H1 (cell line): ENCODE data around the gene MAP2K2. TPM values are rescaled to one million over a fixed set of nuclear protein-coding genes. Genes with fewer than 3 reads are reported as not detected.

Source experiments
- CEBPB ChIP-seq: IDR thresholded peaks from 2 replicates; pipeline ENCODE4 v1.6.1; 2012; ENCODE audit warnings: low read depth, low read length
- TEAD4 ChIP-seq: IDR thresholded peaks from 2 replicates; pipeline ENCODE4 v1.6.1; 2012; ENCODE audit warnings: low read depth, low read length, inconsistent platforms, mixed read lengths
- polyA plus RNA-seq, 7 experiments: library from polyadenylated mRNA; depleted of rRNA in 3 of 7; stranded (reverse) in 5 of 7; unstranded in 2 of 7; fragments of >200 nt in 5 of 7; fragments of 200-250 nt in 2 of 7; gene quantifications; 1 replicate in 5 of 7; 2 replicates in 1 of 7; 4 replicates in 1 of 7; pipeline versions ENCODE4 v1.2.1 to v1.2.3, GENCODE V29; 2011 to 2013; ENCODE audit warnings: missing spikeins in 2 of 7, mixed read lengths in 2 of 7
- total RNA-seq: library from RNA; stranded (reverse); fragmentation: NEBNext Ultra II Directional; extraction: Animal tissue kit (Norgen Biotek cat#: 25700); gene quantifications from 2 replicates; pipeline ENCODE4 v1.2.1, GENCODE V29; 2021
- TF ChIP-seq, protein P1 (sequence below): fragments of 300-600 bp; sonication (generic); IDR thresholded peaks from 2 replicates; pipeline ENCODE4 v1.7.1; 2012; ENCODE audit warnings: low read length, moderate library complexity, mild to moderate bottlenecking, inconsistent platforms; ENCODE audit not compliant: insufficient replicate concordance

MAP2K2 gene
- total and polyA plus RNA-seq, 2 of the 8 experiments (the other 6 are each of a cell fraction or from before 2014, with no cell fraction given) = 111 to 162 TPM

- TF ChIP-seq TEAD4 (no peak), CEBPB (no peak)
- TF ChIP-seq, protein P1, sequence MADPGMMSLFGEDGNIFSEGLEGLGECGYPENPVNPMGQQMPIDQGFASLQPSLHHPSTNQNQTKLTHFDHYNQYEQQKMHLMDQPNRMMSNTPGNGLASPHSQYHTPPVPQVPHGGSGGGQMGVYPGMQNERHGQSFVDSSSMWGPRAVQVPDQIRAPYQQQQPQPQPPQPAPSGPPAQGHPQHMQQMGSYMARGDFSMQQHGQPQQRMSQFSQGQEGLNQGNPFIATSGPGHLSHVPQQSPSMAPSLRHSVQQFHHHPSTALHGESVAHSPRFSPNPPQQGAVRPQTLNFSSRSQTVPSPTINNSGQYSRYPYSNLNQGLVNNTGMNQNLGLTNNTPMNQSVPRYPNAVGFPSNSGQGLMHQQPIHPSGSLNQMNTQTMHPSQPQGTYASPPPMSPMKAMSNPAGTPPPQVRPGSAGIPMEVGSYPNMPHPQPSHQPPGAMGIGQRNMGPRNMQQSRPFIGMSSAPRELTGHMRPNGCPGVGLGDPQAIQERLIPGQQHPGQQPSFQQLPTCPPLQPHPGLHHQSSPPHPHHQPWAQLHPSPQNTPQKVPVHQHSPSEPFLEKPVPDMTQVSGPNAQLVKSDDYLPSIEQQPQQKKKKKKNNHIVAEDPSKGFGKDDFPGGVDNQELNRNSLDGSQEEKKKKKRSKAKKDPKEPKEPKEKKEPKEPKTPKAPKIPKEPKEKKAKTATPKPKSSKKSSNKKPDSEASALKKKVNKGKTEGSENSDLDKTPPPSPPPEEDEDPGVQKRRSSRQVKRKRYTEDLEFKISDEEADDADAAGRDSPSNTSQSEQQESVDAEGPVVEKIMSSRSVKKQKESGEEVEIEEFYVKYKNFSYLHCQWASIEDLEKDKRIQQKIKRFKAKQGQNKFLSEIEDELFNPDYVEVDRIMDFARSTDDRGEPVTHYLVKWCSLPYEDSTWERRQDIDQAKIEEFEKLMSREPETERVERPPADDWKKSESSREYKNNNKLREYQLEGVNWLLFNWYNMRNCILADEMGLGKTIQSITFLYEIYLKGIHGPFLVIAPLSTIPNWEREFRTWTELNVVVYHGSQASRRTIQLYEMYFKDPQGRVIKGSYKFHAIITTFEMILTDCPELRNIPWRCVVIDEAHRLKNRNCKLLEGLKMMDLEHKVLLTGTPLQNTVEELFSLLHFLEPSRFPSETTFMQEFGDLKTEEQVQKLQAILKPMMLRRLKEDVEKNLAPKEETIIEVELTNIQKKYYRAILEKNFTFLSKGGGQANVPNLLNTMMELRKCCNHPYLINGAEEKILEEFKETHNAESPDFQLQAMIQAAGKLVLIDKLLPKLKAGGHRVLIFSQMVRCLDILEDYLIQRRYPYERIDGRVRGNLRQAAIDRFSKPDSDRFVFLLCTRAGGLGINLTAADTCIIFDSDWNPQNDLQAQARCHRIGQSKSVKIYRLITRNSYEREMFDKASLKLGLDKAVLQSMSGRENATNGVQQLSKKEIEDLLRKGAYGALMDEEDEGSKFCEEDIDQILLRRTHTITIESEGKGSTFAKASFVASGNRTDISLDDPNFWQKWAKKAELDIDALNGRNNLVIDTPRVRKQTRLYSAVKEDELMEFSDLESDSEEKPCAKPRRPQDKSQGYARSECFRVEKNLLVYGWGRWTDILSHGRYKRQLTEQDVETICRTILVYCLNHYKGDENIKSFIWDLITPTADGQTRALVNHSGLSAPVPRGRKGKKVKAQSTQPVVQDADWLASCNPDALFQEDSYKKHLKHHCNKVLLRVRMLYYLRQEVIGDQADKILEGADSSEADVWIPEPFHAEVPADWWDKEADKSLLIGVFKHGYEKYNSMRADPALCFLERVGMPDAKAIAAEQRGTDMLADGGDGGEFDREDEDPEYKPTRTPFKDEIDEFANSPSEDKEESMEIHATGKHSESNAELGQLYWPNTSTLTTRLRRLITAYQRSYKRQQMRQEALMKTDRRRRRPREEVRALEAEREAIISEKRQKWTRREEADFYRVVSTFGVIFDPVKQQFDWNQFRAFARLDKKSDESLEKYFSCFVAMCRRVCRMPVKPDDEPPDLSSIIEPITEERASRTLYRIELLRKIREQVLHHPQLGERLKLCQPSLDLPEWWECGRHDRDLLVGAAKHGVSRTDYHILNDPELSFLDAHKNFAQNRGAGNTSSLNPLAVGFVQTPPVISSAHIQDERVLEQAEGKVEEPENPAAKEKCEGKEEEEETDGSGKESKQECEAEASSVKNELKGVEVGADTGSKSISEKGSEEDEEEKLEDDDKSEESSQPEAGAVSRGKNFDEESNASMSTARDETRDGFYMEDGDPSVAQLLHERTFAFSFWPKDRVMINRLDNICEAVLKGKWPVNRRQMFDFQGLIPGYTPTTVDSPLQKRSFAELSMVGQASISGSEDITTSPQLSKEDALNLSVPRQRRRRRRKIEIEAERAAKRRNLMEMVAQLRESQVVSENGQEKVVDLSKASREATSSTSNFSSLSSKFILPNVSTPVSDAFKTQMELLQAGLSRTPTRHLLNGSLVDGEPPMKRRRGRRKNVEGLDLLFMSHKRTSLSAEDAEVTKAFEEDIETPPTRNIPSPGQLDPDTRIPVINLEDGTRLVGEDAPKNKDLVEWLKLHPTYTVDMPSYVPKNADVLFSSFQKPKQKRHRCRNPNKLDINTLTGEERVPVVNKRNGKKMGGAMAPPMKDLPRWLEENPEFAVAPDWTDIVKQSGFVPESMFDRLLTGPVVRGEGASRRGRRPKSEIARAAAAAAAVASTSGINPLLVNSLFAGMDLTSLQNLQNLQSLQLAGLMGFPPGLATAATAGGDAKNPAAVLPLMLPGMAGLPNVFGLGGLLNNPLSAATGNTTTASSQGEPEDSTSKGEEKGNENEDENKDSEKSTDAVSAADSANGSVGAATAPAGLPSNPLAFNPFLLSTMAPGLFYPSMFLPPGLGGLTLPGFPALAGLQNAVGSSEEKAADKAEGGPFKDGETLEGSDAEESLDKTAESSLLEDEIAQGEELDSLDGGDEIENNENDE = no peak
Measured at GRCh38 chr19:4082172-4082571, 41.8 kb downstream of the MAP2K2 start (continued).
